GM21723 (cell line): ENCODE data around the gene CUBN.

Experiments used
- ATAC-seq: cut with Tn5 transposase; IDR thresholded peaks from one replicate; pipeline ENCODE4 v1.9.1; 2021; ENCODE audit warnings: mild to moderate bottlenecking, moderate library complexity; ENCODE audit not compliant: unreplicated experiment

The CUBN gene

DNA sequence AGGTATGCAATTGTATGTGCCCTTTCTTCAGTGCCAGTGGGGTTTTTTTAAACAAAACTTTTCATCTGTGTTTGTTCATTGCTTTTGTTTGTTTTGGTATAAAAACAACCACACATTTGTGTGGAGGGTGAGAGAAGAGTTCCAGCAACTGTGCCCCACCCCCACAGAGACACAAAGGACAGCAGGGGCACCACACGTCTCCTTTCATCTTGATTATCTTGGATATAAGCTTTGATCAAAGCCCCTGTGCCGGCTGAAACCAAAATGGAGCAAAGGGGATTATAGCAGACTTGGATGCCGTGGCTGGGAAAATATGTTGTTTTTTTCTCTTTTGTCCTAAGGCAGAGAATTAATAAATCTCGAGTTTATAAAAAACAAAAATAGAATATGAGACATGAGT, 200.5 kb downstream of the CUBN start:
- no peak for ATAC-seq

DNA sequence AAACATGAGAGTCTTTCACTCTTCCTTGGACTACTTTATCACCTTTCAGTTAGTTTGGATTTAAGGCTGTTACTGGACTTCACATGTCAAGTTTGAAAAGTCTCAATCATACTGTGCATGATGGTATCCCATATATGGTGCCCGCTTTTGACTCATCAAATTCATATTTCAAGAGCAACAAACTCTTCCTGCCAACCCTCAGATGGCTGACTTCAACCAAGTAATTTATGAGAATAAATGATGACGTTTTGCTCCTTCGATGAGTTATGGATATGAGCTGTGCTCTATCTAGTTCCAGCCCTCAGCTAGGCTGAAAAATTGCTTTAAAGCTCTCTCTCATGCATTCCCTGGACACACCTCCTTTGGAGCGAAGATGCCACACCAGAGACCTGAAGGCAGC, 202.1 kb downstream of the CUBN start:
- ATAC-seq: no peak

DNA sequence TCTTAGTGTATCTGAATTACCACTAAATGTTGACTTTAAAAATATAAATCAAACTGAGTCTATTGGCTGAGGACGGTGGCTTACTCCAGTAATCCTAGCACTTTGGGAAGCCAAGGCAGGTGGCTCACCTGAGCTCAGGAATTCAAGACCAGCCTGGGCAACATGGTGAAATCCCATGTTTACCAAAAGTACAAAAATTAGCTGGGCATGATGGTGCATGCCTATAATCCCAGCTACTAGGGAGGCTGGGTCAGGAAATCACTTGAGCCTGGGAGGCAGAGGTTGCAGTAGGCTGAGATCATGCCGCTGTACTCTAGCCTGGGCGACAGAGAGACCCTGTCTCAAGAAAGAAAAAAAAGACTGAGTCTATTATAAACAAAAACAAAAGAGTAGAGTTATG, 205.9 kb downstream of the CUBN start:
- ATAC-seq: no peak

DNA sequence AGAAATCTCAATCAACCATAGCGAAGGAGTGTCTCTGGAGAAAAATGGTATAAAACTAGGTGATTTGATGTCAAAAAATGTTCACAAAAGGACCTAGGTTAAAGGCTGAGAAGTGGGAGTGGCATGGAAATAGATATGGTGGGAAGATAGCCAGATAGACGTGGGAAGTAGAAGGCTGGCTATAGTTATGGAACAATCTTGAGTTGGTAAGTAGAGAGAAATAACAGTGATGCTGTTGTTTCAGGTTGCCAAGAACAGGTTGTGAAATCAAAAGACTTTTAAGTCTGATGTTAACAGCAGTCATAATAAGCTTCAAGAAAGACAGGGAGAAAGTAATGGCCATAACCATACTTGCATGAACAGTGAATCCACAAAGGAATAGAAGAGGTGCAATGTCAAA, 206.3 kb downstream of the CUBN start:
- no peak for ATAC-seq

- no peak for ATAC-seq
Observed at GRCh38 chr10:16919121-16919982, 210.3 kb downstream of the CUBN start.

GRCh38 chr10:16916496-16916895, 213.1 kb downstream of the CUBN start:
- ATAC-seq: no peak

DNA sequence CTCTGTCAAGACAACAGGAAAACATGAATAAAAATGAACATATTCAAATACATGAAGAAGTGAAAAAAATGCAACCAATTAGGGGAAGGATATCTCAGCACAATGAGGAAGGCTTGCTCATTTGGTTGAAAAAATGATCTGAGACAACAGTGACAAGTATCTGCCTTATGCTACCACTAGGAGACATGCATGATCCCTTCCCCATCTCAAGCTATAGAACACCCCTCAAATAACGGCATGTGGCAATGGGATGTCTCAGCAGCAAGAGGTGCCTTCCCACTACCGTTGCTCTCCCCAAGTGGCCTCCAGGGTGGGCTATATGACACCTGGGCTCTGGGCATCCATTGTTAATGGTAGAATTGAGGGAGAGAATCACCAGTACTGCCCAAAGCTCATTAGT, 214.3 kb downstream of the CUBN start:
- ATAC-seq: no peak

DNA sequence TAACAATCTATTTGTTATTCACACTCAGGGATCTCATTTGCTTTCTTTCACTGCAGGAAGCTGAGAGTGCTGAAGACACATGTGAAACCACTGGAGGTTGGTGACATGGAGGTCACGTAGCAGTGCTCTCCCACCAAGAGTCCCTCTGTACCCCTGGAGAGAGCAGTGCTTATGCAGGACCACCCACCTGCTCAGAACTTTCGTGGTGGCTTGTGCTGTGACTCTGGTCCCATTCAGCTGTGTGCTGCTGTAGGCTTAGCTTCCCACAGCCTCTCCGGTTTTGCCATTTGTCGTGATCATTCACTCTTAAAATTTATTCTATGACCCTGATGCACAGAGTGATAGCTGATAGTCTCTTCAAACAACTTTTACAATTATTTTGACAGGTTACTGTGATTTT, 216.3 kb downstream of the CUBN start:
- ATAC-seq: no peak

GRCh38 chr10:16910793-16911164, 218.8 kb downstream of the CUBN start:
- ATAC-seq: no peak

- ATAC-seq: no peak
Observed at GRCh38 chr10:16909961-16910792, 219.4 kb downstream of the CUBN start.

DNA sequence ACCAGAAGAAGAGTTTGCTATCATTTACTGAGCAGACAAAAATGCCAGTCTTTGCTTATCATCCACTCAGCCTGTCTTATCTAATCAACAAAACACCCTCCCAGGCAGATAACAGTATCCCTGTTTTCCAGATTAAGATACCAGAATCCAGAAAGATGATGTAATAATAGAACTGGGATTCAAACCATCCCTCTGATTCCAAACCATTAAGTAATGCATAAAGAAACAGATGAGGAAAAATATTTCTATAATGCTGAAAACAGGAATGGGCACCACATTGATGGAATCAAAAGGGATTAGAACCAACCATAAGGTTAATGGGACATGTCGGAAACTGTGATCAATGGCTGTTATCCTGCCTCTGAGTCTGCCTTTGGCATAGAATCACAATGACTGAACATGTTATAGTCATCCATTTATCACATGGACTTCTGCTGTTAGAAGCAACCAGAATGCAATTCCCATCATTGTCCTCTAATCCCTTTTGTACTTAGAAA, 220.3 kb downstream of the CUBN start:
- ATAC-seq: no peak

DNA sequence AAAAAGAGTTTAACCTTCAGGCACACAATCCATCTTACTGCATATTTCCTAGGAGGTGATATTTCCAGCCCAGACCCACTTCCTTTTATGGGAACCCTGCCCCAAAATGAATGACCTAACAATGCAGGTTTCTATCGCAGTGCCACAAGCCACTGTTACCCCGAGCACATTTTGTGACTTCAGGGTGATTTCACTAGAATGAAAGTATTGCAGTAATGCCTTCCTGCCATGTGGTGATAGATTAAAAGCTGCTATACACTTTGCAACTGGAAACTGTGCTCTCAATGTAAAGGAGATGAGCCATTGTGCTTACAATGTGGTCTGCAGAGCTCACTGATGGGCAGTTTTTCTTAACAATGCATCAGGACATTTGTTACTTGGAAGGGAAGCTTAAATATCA, 221.9 kb downstream of the CUBN start:
- no peak for ATAC-seq

DNA sequence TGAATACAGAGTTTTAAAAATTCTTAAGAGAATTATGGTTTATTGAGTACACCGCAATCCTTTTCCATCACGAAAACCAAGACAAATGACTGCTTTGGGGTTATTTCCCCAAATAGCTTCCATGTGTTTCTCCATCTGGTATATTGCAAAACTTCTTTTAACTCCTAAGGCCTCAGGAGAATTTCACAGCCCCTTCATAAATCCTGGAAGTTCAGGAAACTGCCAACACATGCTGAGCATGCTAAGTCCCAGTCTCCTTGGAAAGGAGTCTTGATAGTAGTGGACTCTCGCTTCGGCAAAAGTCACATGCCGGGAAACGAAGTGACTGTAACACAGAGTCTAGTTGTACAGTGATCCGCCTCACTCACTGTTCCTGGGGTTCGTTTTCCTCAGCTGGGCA, 224.3 kb downstream of the CUBN start:
- ATAC-seq: no peak

GRCh38 chr10:16904639-16905061, 225.0 kb downstream of the CUBN start:
- no peak for ATAC-seq

- ATAC-seq: no peak
Observed at GRCh38 chr10:16904049-16904448, 225.6 kb downstream of the CUBN start.

GRCh38 chr10:16902606-16903005, 227.0 kb downstream of the CUBN start:
- no peak for ATAC-seq

DNA sequence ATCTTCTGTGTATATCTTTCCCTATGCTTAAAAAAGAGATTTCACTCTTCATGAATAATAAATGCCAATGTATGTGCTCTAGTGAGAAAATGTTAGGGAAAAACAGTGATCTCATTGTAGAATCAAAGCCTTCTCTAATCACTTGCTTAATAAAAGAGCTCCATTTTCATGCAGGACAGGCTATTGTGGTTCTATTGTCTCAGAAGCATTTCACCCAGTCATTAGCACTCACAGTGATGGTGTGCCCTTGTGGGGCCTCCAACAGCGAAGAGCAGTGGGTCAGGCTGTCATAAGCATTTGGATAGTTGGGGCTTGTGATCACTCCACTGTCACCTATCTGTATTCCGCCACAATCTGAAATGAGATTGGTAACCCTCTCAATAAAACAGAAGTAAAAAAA, 228.5 kb downstream of the CUBN start:
- ATAC-seq: no peak

DNA sequence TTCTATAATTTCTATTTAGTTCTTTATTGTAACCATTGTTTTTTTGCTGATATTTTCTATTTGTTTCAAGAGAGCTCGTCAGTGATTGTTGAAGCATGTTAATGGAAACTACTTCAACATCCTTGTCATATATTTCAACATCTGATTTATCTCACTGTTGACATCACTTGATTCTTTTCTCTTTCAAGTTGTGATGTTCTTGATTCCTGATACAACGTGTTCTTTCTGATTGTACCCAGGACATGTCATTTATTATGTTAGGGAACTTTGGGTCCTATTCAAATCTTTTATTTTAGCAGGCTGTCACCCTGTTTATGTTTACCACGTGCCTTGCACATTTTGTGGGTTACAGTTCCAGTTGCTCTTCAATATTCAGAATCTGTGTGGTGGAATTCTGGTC, 232.6 kb downstream of the CUBN start:
- no peak for ATAC-seq

DNA sequence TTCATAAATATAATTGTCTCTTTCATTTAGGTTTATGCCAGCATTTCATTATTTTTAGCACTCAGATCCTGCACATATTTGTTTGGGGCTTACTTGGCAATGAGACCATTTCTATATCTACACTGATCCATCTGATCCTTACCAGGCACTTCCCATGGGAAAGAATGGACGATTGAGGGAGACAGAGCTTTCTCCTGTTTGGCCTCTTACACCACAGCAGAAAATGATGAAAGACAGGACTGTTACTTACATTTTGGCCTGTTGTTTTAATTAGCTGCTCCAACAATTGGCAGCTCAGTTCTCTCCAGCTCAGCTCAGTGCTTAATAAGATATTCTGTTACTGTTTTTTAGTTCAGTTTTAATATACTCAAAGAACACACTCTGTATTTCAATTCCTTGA, 234.8 kb downstream of the CUBN start:
- ATAC-seq: no peak

GRCh38 chr10:16893664-16894063, 235.9 kb downstream of the CUBN start:
- no peak for ATAC-seq

DNA sequence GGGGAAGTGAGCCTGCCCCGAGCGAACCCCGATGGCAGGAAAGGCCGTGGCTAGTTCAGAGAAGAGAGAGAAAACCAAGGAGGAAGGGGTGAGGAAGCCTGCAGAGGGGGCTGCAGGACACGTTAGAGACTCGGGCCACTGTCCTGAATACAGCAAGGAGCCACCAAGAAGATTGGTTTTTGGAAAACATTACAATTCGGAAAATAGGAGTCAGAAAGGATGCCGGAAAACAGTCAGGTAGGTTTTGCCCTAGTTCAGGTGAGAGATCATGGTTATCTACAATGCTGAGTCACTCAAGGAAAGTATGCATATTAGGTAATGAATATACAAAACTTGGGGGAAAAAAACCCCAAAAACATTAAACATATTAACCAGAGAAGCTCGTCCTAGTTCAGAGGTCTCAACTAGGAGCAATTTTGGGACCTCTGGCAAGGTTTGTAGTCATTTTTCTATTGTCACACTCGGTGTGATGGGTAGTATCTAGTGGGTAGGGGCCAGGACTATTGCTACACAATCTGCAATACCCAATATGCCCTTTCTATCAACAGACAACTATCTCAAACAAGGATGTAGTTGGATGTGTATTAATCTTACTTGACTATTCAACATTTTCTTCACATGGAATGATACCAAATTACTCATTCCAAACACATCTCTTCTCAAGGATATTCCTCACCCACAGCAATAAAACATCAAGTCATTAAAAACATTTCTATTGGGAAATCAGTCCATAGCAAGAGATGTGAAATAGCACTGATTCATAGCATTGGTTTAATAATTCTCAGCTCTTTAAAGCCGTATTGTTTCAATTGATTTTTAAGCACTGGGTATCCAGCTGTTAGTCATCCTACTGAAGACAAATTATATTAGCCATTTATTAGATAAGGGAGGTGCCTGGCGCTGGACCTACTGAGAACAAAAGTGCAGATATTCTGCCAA, 238.0 kb downstream of the CUBN start:
- no peak for ATAC-seq
